ENCODE data around the gene OTX1. TPM values are rescaled to one million over a fixed set of nuclear protein-coding genes. Genes with fewer than 3 reads are reported as not detected.

OTX1 gene
- total and polyA plus RNA-seq, 2 donors (not counting 1 experiment from before 2014, with no cell fraction given) = not detected

DNA sequence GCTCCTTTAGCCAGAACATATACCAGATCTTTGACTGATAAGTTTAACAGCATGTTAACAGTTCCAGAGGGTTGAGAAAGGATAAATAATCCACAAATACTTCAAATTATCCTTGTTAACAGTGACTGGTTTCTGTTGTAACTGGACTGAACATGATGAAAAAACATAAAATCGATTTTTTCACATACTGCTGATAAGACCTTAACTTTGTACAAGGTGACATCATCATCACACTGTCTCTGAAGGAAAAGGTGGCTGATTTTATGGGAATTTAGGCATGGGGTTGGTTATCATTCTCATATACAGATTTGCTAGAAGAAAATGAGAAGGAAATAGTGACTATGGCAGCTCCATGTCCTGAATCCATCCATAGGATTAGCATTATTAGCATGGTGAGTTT, 36.1 kb downstream of the OTX1 start:
- ATAC-seq (ENCODE audit: low read depth) = no peak
- H3K36me3 ChIP-seq (replicated peaks in 1 of 2; ENCODE audit: control extremely low read depth in 1 of 2, control insufficient read depth in 1 of 2, extremely low read depth in 1 of 2, insufficient read depth in 2 of 2, low read length in 1 of 2) = no peaks in the 10 kb centered on the region
- Mint-ChIP-seq H3K27me3 (peaks cover 14% of the 10 kb centered on the region), H3K9me3 (ENCODE audit: insufficient read depth) (no peaks in the 10 kb centered on the region), H3K27ac (no peak overlapping the region), H3K4me3 (no peak overlapping the region), H3K4me1 (no peaks in the 10 kb centered on the region)
- ChIA-PET CTCF (no interaction called here), POLR2A (no interaction called here)
- no peaks in the 10 kb centered on the region for H3K27me3 ChIP-seq (replicated peaks in 1 of 4; ENCODE audit: control extremely low read depth in 1 of 4, control insufficient read depth in 3 of 4, insufficient read depth in 4 of 4, low read length in 3 of 4)
- no peak overlapping the region for H3K9ac ChIP-seq (ENCODE audit: low read length)
- H2AFZ ChIP-seq (ENCODE audit: insufficient read depth, low read depth, low read length, poor library complexity, severe bottlenecking) = no peak overlapping the region
- H3K4me3 ChIP-seq (ENCODE audit: control extremely low read depth in 1 of 5, extremely low read depth in 1 of 5, insufficient read depth in 1 of 5, low read depth in 2 of 5, low read length in 4 of 5) = no peak overlapping the region
- TF ChIP-seq EZH2 (IDR thresholded peaks at IDR 0.05; ENCODE audit: borderline replicate concordance, insufficient read depth, low read depth, low read length, poor library complexity, severe bottlenecking) = no peak
- TF ChIP-seq CTCF (IDR thresholded peaks at IDR 0.05) = no peak
- intact Hi-C loops (cut with micrococcal nuclease) = no loop called here
- no CpG with 5 or more reads among the region's 1 CpG for WGBS (ENCODE audit: insufficient coverage)
- no peaks in the 10 kb centered on the region for H3K4me1 ChIP-seq (ENCODE audit: control insufficient read depth in 2 of 2, insufficient read depth in 2 of 2, low read length in 2 of 2)
- peaks cover 0 to 2% (median 0%) of the 10 kb centered on the region in 3 donors for H3K9me3 ChIP-seq (ENCODE audit: control extremely low read depth in 1 of 3, control insufficient read depth in 2 of 3, insufficient read depth in 1 of 3, low read length in 2 of 3)
- no peak overlapping the region for H3K4me2 ChIP-seq (replicated peaks; ENCODE audit: low read depth, low read length, poor library complexity, severe bottlenecking)
- no peak for DNase-seq
- no peaks in the 10 kb centered on the region for H3K79me2 ChIP-seq (ENCODE audit: control insufficient read depth, insufficient read depth, low read length)
- no peaks in the 10 kb centered on the region for H4K20me1 ChIP-seq (ENCODE audit: control insufficient read depth, insufficient read depth, low read length, poor library complexity, severe bottlenecking)
- no peak overlapping the region for H3K27ac ChIP-seq (ENCODE audit: low read length in 2 of 2)

DNA sequence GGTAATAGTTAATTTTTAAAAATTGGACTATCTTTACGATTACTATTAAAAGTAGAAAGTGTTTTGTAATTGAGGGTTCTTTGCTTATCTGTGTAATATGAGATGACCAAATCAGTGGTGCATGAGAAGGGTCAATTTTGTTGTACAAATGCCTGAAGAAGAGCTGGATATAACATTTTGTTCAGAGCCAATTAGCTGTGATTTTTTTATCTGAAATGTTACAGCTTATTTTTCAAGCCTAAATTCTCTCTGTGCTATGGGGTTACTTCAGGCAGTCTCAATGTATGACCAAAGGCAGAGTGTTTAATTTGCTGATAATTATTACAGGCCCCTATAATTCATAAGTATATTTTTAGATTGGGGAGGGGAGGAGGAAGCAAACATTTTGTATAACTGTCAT, 41.8 kb downstream of the OTX1 start:
- Histone ChIP-seq H3K27ac (ENCODE audit: low read length in 2 of 2) (no peak overlapping the region), H3K4me1 (ENCODE audit: control insufficient read depth in 2 of 2, insufficient read depth in 2 of 2, low read length in 2 of 2) (no peaks in the 10 kb centered on the region), H3K9ac (ENCODE audit: low read length) (no peak overlapping the region), H3K79me2 (ENCODE audit: control insufficient read depth, insufficient read depth, low read length) (no peaks in the 10 kb centered on the region), H3K4me2 (replicated peaks; ENCODE audit: low read depth, low read length, poor library complexity, severe bottlenecking) (no peak overlapping the region), H3K27me3 (replicated peaks in 1 of 4; ENCODE audit: control extremely low read depth in 1 of 4, control insufficient read depth in 3 of 4, insufficient read depth in 4 of 4, low read length in 3 of 4) (peaks cover 0 to 3% (median 1%) of the 10 kb centered on the region in 4 experiments), H3K36me3 (replicated peaks in 1 of 2; ENCODE audit: control extremely low read depth in 1 of 2, control insufficient read depth in 1 of 2, extremely low read depth in 1 of 2, insufficient read depth in 2 of 2, low read length in 1 of 2) (no peaks in the 10 kb centered on the region), H2AFZ (ENCODE audit: insufficient read depth, low read depth, low read length, poor library complexity, severe bottlenecking) (no peak overlapping the region), H3K9me3 (ENCODE audit: control extremely low read depth in 1 of 3, control insufficient read depth in 2 of 3, insufficient read depth in 1 of 3, low read length in 2 of 3) (no peaks in the 10 kb centered on the region), H3K4me3 (ENCODE audit: control extremely low read depth in 1 of 5, extremely low read depth in 1 of 5, insufficient read depth in 1 of 5, low read depth in 2 of 5, low read length in 4 of 5) (no peak overlapping the region), H4K20me1 (ENCODE audit: control insufficient read depth, insufficient read depth, low read length, poor library complexity, severe bottlenecking) (no peaks in the 10 kb centered on the region)
- TF ChIP-seq CTCF (IDR thresholded peaks at IDR 0.05) (no peak), EZH2 (IDR thresholded peaks at IDR 0.05; ENCODE audit: borderline replicate concordance, insufficient read depth, low read depth, low read length, poor library complexity, severe bottlenecking) (no peak)
- WGBS (ENCODE audit: insufficient coverage) = 100% methylated on average over 1 of the region's 1 CpG
- DNase-seq = no peak
- H3K27me3 Mint-ChIP-seq = peaks cover 12% of the 10 kb centered on the region
- H3K9me3 Mint-ChIP-seq (ENCODE audit: insufficient read depth) = no peaks in the 10 kb centered on the region
- ATAC-seq (ENCODE audit: low read depth) = no peak
- no peaks in the 10 kb centered on the region for H3K4me1 Mint-ChIP-seq
- POLR2A ChIA-PET = no interaction called here
- intact Hi-C loops (cut with micrococcal nuclease) = no loop called here
- CTCF ChIA-PET = no interaction called here
- H3K27ac Mint-ChIP-seq = no peak overlapping the region
- no peak overlapping the region for H3K4me3 Mint-ChIP-seq

Measured in B cell (primary cell).